Suprapubic skin (tissue), 3 donors: Measurements from ENCODE around the gene GPHA2.

Experiments
- EP300 ChIP-seq: sonication (generic); formaldehyde crosslinking; IDR thresholded peaks from one replicate; pipeline ENCODE4 v1.6.1; 2017; ENCODE audit warnings: antibody characterized with exemption
- TF ChIP-seq, protein P1 (sequence below), 2 donors: fragments of 200-600 bp in 1 of 2; fragments of 450-650 bp in 1 of 2; sonication (generic) in 1 of 2; IDR thresholded peaks; one replicate each; pipeline ENCODE4 v1.5.1; 2016 to 2019; ENCODE audit warnings: antibody characterized with exemption in 2 of 2, mild to moderate bottlenecking in 1 of 2, moderate library complexity in 1 of 2

GRCh38 chr11:64916040-64916774 is 19.5 kb downstream of the GPHA2 start:
- TF ChIP-seq, protein P1, sequence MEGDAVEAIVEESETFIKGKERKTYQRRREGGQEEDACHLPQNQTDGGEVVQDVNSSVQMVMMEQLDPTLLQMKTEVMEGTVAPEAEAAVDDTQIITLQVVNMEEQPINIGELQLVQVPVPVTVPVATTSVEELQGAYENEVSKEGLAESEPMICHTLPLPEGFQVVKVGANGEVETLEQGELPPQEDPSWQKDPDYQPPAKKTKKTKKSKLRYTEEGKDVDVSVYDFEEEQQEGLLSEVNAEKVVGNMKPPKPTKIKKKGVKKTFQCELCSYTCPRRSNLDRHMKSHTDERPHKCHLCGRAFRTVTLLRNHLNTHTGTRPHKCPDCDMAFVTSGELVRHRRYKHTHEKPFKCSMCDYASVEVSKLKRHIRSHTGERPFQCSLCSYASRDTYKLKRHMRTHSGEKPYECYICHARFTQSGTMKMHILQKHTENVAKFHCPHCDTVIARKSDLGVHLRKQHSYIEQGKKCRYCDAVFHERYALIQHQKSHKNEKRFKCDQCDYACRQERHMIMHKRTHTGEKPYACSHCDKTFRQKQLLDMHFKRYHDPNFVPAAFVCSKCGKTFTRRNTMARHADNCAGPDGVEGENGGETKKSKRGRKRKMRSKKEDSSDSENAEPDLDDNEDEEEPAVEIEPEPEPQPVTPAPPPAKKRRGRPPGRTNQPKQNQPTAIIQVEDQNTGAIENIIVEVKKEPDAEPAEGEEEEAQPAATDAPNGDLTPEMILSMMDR (IDR thresholded peaks at IDR 0.05): no peak
- no peak for TF ChIP-seq EP300
